ENCODE results near the gene KCND1. TPM values are rescaled to one million over a fixed set of nuclear protein-coding genes. Genes with fewer than 3 reads are reported as not detected.

KCND1 gene
- total and polyA plus RNA-seq, 10 of the 15 experiments (the other 5 are each of a cell fraction or from before 2014, with no cell fraction given) = 0.02 to 1.0 (median 0.39) TPM

- TF ChIP-seq SP1 (IDR thresholded peaks at IDR 0.05; ENCODE audit: low read depth, low read length) (peak; percentile 83), NKRF (conservative IDR thresholded peaks at IDR 0.05) (no peak; the same call in 1 of the 2 replicates), CBFB (IDR thresholded peaks at IDR 0.05; ENCODE audit: low read depth) (peak; percentile 99), RELA (IDR thresholded peaks at IDR 0.05; ENCODE audit: borderline replicate concordance, partially characterized antibody) (peak; percentile 89), HSF1 (IDR thresholded peaks at IDR 0.05; ENCODE audit: low read depth, low read length) (0 out of 2 replicates have a peak, but pooled peaks have one; percentile 66), PKNOX1 (IDR thresholded peaks at IDR 0.05) (peak; percentile 19; the same call in 1 of the 2 replicates), E2F8 (IDR thresholded peaks at IDR 0.05; ENCODE audit: low read depth, partially characterized antibody) (peak; percentile 52), HDAC2 (IDR thresholded peaks at IDR 0.05) (no peak), CHD1 (IDR thresholded peaks at IDR 0.05; ENCODE audit: low read depth, low read length) (no peak), CEBPZ (IDR thresholded peaks at IDR 0.05; ENCODE audit: low read depth, low read length) (no peak), NR2F1 (conservative IDR thresholded peaks at IDR 0.05) (peak; percentile 77), WRNIP1 (IDR thresholded peaks at IDR 0.05; ENCODE audit: borderline replicate concordance, low read depth, low read length) (peak; percentile 42; the same call in 1 of the 2 replicates), BRCA1 (IDR thresholded peaks at IDR 0.05; ENCODE audit: low read depth, low read length) (no peak), FOXM1 (IDR thresholded peaks at IDR 0.05; ENCODE audit: low read depth, low read length) (peak; percentile 86), RAD51 (IDR thresholded peaks at IDR 0.05) (peak; percentile 91), IRF4 (IDR thresholded peaks at IDR 0.05; ENCODE audit: low read depth, low read length) (peak; percentile 32; the same call in 1 of the 2 replicates), ZNF217 (IDR thresholded peaks at IDR 0.05) (0 out of 2 replicates have a peak, but pooled peaks have one; percentile 43), ZBED1 (IDR thresholded peaks at IDR 0.05; ENCODE audit: borderline replicate concordance) (peak; percentile 24; the same call in 1 of the 2 replicates), FOS (IDR thresholded peaks at IDR 0.05; ENCODE audit: borderline replicate concordance, extremely low read depth, insufficient read length) (no peak)
These were observed 34.4 kb downstream of the KCND1 start (continued) for GRCh38 chrX:48937054-48937907.

All from GM12878 (cell line).